GM21717 (cell line): ENCODE data around the gene TRIM33.
A peak's percentile ranks its signal among the peaks of the same experiment; 100 is the strongest.
"Not testable (repeated sequence)": the region's sequence is repeated elsewhere in the genome, so short reads cannot be mapped to it uniquely, and the experiment has no call there.

ENCODE experiments used
- ATAC-seq: cut with Tn5 transposase; IDR thresholded peaks from one replicate; pipeline ENCODE4 v1.9.1; 2021; ENCODE audit warnings: mild to moderate bottlenecking, moderate library complexity; ENCODE audit not compliant: unreplicated experiment

The TRIM33 gene

GRCh38 chr1:114510274-114511031 lies 550 bp downstream of the TRIM33 start:
- ATAC-seq = peak; percentile 63

- ATAC-seq = no peak
These were observed 1.3 kb downstream of the TRIM33 start for GRCh38 chr1:114509596-114510273.

- no peak for ATAC-seq
These were observed 2.6 kb downstream of the TRIM33 start for GRCh38 chr1:114508386-114508898.

GRCh38 chr1:114507513-114507912 lies 3.5 kb downstream of the TRIM33 start:
- no peak for ATAC-seq

- ATAC-seq = no peak
These were observed 5.8 kb downstream of the TRIM33 start for GRCh38 chr1:114505148-114505561.

- ATAC-seq = no peak
These were observed 7.0 kb downstream of the TRIM33 start for GRCh38 chr1:114503916-114504422.

GRCh38 chr1:114502080-114502479 lies 8.9 kb downstream of the TRIM33 start:
- no peak for ATAC-seq

- no peak for ATAC-seq
These were observed 11.5 kb downstream of the TRIM33 start for GRCh38 chr1:114499478-114499877.

GRCh38 chr1:114496089-114496488 lies 14.9 kb downstream of the TRIM33 start:
- ATAC-seq = no peak

- no peak for ATAC-seq
These were observed 15.5 kb downstream of the TRIM33 start for GRCh38 chr1:114495486-114495885.

- ATAC-seq = no peak
These were observed 18.0 kb downstream of the TRIM33 start for GRCh38 chr1:114492978-114493377.

GRCh38 chr1:114490274-114490693 lies 20.7 kb downstream of the TRIM33 start:
- ATAC-seq = no peak

- ATAC-seq = no peak
These were observed 22.3 kb downstream of the TRIM33 start for GRCh38 chr1:114488739-114489138.

- ATAC-seq = no peak
These were observed 25.7 kb downstream of the TRIM33 start for GRCh38 chr1:114485286-114485685.

- ATAC-seq = peak; percentile 75
These were observed 28.4 kb downstream of the TRIM33 start for GRCh38 chr1:114482585-114482984.

- ATAC-seq = not testable (repeated sequence)
These were observed 31.4 kb downstream of the TRIM33 start for GRCh38 chr1:114479636-114480035.

- ATAC-seq = no peak
These were observed 31.9 kb downstream of the TRIM33 start for GRCh38 chr1:114479134-114479533.

- no peak for ATAC-seq
These were observed 37.2 kb downstream of the TRIM33 start for GRCh38 chr1:114473796-114474195.

GRCh38 chr1:114472408-114472807 lies 38.6 kb downstream of the TRIM33 start:
- no peak for ATAC-seq

GRCh38 chr1:114470681-114471080 lies 40.3 kb downstream of the TRIM33 start:
- ATAC-seq = no peak

GRCh38 chr1:114468710-114469468 lies 42.1 kb downstream of the TRIM33 start:
- ATAC-seq = no peak
